ENCODE results near the gene TERB1.
"Not testable (repeated sequence)": the region's sequence is repeated elsewhere in the genome, so short reads cannot be mapped to it uniquely, and the experiment has no call there.

The TERB1 gene

GRCh38 chr16:66824006-66824405, 22.6 kb upstream of the TERB1 start:
- DNase-seq, result no peak

GRCh38 chr16:66814734-66815133, 13.3 kb upstream of the TERB1 start:
- no peak for DNase-seq

- no peak for DNase-seq
Measured at GRCh38 chr16:66811043-66811442, 9.7 kb upstream of the TERB1 start.

GRCh38 chr16:66810391-66810790, 9.0 kb upstream of the TERB1 start:
- no peak for DNase-seq

GRCh38 chr16:66809765-66810164, 8.4 kb upstream of the TERB1 start:
- no peak for DNase-seq

GRCh38 chr16:66802159-66802558, 775 bp upstream of the TERB1 start:
- DNase-seq, result no peak

GRCh38 chr16:66800856-66801255, 528 bp downstream of the TERB1 start:
- DNase-seq, result no peak

- no peak for DNase-seq
Measured at GRCh38 chr16:66798161-66798560, 3.2 kb downstream of the TERB1 start.

GRCh38 chr16:66793984-66794383, 7.4 kb downstream of the TERB1 start:
- DNase-seq, result not testable (repeated sequence)

- no peak for DNase-seq
Measured at GRCh38 chr16:66790130-66790733, 11.2 kb downstream of the TERB1 start.

GRCh38 chr16:66787427-66787826, 14.0 kb downstream of the TERB1 start:
- no peak for DNase-seq

- DNase-seq, result no peak
Measured at GRCh38 chr16:66786551-66786950, 14.8 kb downstream of the TERB1 start.

- DNase-seq, result no peak
Measured at GRCh38 chr16:66776457-66776856, 24.9 kb downstream of the TERB1 start.

GRCh38 chr16:66774981-66775380, 26.4 kb downstream of the TERB1 start:
- no peak for DNase-seq

GRCh38 chr16:66758086-66758485, 43.3 kb downstream of the TERB1 start:
- no peak for DNase-seq

- no peak for DNase-seq
Measured at GRCh38 chr16:66754819-66755218, 46.6 kb downstream of the TERB1 start.

- no peak for DNase-seq
Measured at GRCh38 chr16:66754211-66754610, 47.2 kb downstream of the TERB1 start.

- no peak for DNase-seq
Measured at GRCh38 chr16:66752958-66753357, 48.4 kb downstream of the TERB1 start.

GRCh38 chr16:66752379-66752778, 49.0 kb downstream of the TERB1 start:
- no peak for DNase-seq

- DNase-seq, result no peak
Measured at GRCh38 chr16:66751992-66752322, 49.4 kb downstream of the TERB1 start.

GRCh38 chr16:66751303-66751991, 49.9 kb downstream of the TERB1 start, which contains the start of gene DYNC1LI2:
TSS of gene DYNC1LI2 (minus strand) at chr16:66751609. CDS start at chr16:66751591, 18 bp downstream.
- DNase-seq, result peak; percentile 81

GRCh38 chr16:66751053-66751302, 50.4 kb downstream of the TERB1 start:
- peak; percentile 43 for DNase-seq

GRCh38 chr16:66750279-66751052, 50.9 kb downstream of the TERB1 start:
- DNase-seq, result peak; percentile 36

- DNase-seq, result no peak
Measured at GRCh38 chr16:66746682-66747081, 54.7 kb downstream of the TERB1 start.
